Neural cell (in vitro differentiated cells): Measurements from ENCODE around the gene SLC4A5. TPM values are rescaled to one million over a fixed set of nuclear protein-coding genes. Genes with fewer than 3 reads are reported as not detected.

ENCODE experiments used
- H2AFZ ChIP-seq: fragments of 200-600, 300-800 bp; sonication (generic), shearing (Covaris generic); 2 replicates; pipeline ENCODE4 v1.6.0; 2014; ENCODE audit warnings: low read depth, mild to moderate bottlenecking, antibody characterized with exemption, low read length, moderate library complexity
- H3F3A ChIP-seq: fragments of 200-600 bp; shearing (Covaris generic); 2 replicates; pipeline ENCODE4 v1.6.1; 2016; ENCODE audit warnings: mild to moderate bottlenecking, moderate library complexity, mixed read lengths, antibody characterized with exemption, low read length; ENCODE audit not compliant: insufficient read depth, poor library complexity, severe bottlenecking
- H3K27ac ChIP-seq: fragments of 200-600, 300-800 bp; sonication (generic), shearing (Covaris generic); 2 replicates; pipeline ENCODE4 v1.5.1; 2014; ENCODE audit warnings: mild to moderate bottlenecking, low read length, moderate library complexity
- H3K27me3 ChIP-seq: fragments of 300-800, 200-600 bp; sonication (generic), shearing (Covaris generic); 2 replicates; pipeline ENCODE4 v1.6.0; 2014; ENCODE audit warnings: mild to moderate bottlenecking, low read depth, low read length, moderate library complexity; ENCODE audit not compliant: insufficient read depth
- H3K36me3 ChIP-seq: fragments of 300-800, 200-600 bp; sonication (generic), shearing (Covaris generic); 2 replicates; pipeline ENCODE4 v1.5.1; 2014; ENCODE audit warnings: mild to moderate bottlenecking, antibody characterized with exemption, low read length, moderate library complexity; ENCODE audit not compliant: insufficient read depth
- H3K4me2 ChIP-seq: fragments of 300-800, 200-600 bp; sonication (generic), shearing (Covaris generic); 2 replicates; pipeline ENCODE4 v1.6.0; 2014; ENCODE audit warnings: mild to moderate bottlenecking, low read length
- H3K4me3 ChIP-seq: fragments of 300-800, 200-600 bp; sonication (generic), shearing (Covaris generic); 2 replicates; pipeline ENCODE4 v1.5.1; 2014; ENCODE audit warnings: mild to moderate bottlenecking, low read length, moderate library complexity
- H3K79me2 ChIP-seq: fragments of 200-600 bp; shearing (Covaris generic); replicated peaks from 2 replicates; pipeline ENCODE4 v1.6.0; 2014; ENCODE audit warnings: mild to moderate bottlenecking, low read length, moderate library complexity; ENCODE audit not compliant: insufficient read depth
- H3K9ac ChIP-seq: fragments of 300-800, 200-600 bp; sonication (generic), shearing (Covaris generic); 2 replicates; pipeline ENCODE4 v1.6.1; 2016; ENCODE audit warnings: mild to moderate bottlenecking, low read length, mixed read lengths
- H3K9me2 ChIP-seq: fragments of 200-600 bp; shearing (Covaris generic); 2 replicates; pipeline ENCODE4 v1.6.1; 2016; ENCODE audit warnings: mild to moderate bottlenecking, low read length, mixed read lengths; ENCODE audit not compliant: insufficient read depth
- H3K9me3 ChIP-seq: fragments of 200-600, 300-800 bp; sonication (generic), shearing (Covaris generic); 2 replicates; pipeline ENCODE4 v1.6.1; 2016; ENCODE audit warnings: mild to moderate bottlenecking, mixed run types, low read length, moderate library complexity, mixed read lengths
- H4K20me1 ChIP-seq: fragments of 200-600 bp; shearing (Covaris generic); 2 replicates; pipeline ENCODE4 v1.6.1; 2016; ENCODE audit warnings: mild to moderate bottlenecking, mixed run types; ENCODE audit not compliant: insufficient read depth
- EP300 ChIP-seq: fragments of 450-650 bp; conservative IDR thresholded peaks from 2 replicates; pipeline ENCODE4 v1.6.1; 2014; ENCODE audit warnings: antibody characterized with exemption, mild to moderate bottlenecking, moderate library complexity; ENCODE audit not compliant: poor library complexity, severe bottlenecking
- EZH2 ChIP-seq: fragments of 200-600, 300-800 bp; shearing (Covaris generic), sonication (generic); IDR thresholded peaks from 2 replicates; pipeline ENCODE4 v1.6.1; 2014; ENCODE audit warnings: antibody characterized with exemption, low read length, borderline replicate concordance, mild to moderate bottlenecking; ENCODE audit not compliant: insufficient read depth, poor library complexity, severe bottlenecking
- MXI1 ChIP-seq: fragments of 450-650 bp; conservative IDR thresholded peaks from 2 replicates; pipeline ENCODE4 v1.6.1; 2014; ENCODE audit warnings: antibody characterized with exemption, mild to moderate bottlenecking; ENCODE audit not compliant: poor library complexity, severe bottlenecking
- POLR2AphosphoS5 ChIP-seq: IDR thresholded peaks from 2 replicates; pipeline ENCODE4 v1.6.1; 2012
- RAD21 ChIP-seq: fragments of 450-650 bp; conservative IDR thresholded peaks from 2 replicates; pipeline ENCODE4 v1.6.1; 2014; ENCODE audit warnings: antibody characterized with exemption, mild to moderate bottlenecking, moderate library complexity
- SMC3 ChIP-seq: fragments of 450-650 bp; conservative IDR thresholded peaks from 2 replicates; pipeline ENCODE4 v1.6.1; 2014; ENCODE audit warnings: antibody characterized with exemption, mild to moderate bottlenecking, moderate library complexity; ENCODE audit not compliant: poor library complexity
- TAF1 ChIP-seq: IDR thresholded peaks from 2 replicates; pipeline ENCODE4 v1.6.1; 2012; ENCODE audit warnings: low read depth
- polyA plus RNA-seq: library from polyadenylated mRNA; depleted of rRNA; stranded (reverse); fragments of >200 nt; gene quantifications from 2 replicates; pipeline ENCODE4 v1.2.3, GENCODE V29; 2014
- TF ChIP-seq, protein P1 (sequence below): IDR thresholded peaks from 2 replicates; pipeline ENCODE4 v1.6.1; 2012; ENCODE audit warnings: borderline replicate concordance
- TF ChIP-seq, protein P2 (sequence below): fragments of 450-650 bp; IDR thresholded peaks from 2 replicates; pipeline ENCODE4 v1.5.1; 2014; ENCODE audit warnings: antibody characterized with exemption, mild to moderate bottlenecking, moderate library complexity; ENCODE audit not compliant: poor library complexity, severe bottlenecking

The SLC4A5 gene
- polyA plus RNA-seq, 1 donor from 2014 or later = 3.9 TPM

DNA sequence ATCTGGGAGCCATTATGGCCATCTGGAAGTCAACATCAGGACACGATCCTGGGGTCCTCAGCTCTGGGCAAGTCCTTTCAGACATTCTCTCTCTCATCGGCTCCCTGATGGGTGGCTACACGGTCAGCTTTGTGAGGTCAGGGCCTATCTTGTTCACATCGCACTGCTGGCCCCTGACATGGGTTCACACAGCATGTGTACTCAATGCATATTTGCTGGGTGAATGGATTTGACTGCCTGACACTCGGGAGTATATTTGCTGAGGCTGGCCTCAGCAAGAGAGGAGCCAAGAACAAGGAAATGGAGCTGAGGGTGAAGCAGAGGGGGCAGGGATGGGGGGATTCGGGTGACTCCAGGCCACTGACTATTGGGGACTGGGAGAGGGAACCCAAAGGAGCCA lies 50.5 kb downstream of the SLC4A5 start:
- Histone ChIP-seq H3K79me2 (no peaks in the 10 kb centered on the region), H3K9me2 (no peaks in the 10 kb centered on the region), H3F3A (no peaks in the 10 kb centered on the region), H2AFZ (no peak overlapping the region), H3K9me3 (no peaks in the 10 kb centered on the region), H3K27ac (no peak overlapping the region), H3K36me3 (no peaks in the 10 kb centered on the region), H3K9ac (no peak overlapping the region), H3K27me3 (no peaks in the 10 kb centered on the region), H4K20me1 (no peaks in the 10 kb centered on the region), H3K4me3 (no peak overlapping the region), H3K4me2 (no peak overlapping the region)
- TF ChIP-seq, protein P1, sequence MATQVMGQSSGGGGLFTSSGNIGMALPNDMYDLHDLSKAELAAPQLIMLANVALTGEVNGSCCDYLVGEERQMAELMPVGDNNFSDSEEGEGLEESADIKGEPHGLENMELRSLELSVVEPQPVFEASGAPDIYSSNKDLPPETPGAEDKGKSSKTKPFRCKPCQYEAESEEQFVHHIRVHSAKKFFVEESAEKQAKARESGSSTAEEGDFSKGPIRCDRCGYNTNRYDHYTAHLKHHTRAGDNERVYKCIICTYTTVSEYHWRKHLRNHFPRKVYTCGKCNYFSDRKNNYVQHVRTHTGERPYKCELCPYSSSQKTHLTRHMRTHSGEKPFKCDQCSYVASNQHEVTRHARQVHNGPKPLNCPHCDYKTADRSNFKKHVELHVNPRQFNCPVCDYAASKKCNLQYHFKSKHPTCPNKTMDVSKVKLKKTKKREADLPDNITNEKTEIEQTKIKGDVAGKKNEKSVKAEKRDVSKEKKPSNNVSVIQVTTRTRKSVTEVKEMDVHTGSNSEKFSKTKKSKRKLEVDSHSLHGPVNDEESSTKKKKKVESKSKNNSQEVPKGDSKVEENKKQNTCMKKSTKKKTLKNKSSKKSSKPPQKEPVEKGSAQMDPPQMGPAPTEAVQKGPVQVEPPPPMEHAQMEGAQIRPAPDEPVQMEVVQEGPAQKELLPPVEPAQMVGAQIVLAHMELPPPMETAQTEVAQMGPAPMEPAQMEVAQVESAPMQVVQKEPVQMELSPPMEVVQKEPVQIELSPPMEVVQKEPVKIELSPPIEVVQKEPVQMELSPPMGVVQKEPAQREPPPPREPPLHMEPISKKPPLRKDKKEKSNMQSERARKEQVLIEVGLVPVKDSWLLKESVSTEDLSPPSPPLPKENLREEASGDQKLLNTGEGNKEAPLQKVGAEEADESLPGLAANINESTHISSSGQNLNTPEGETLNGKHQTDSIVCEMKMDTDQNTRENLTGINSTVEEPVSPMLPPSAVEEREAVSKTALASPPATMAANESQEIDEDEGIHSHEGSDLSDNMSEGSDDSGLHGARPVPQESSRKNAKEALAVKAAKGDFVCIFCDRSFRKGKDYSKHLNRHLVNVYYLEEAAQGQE = no peak
- TF ChIP-seq EZH2 = no peak
- no peak for TF ChIP-seq TAF1
- no peak for TF ChIP-seq POLR2AphosphoS5
- no peak for TF ChIP-seq SMC3

DNA sequence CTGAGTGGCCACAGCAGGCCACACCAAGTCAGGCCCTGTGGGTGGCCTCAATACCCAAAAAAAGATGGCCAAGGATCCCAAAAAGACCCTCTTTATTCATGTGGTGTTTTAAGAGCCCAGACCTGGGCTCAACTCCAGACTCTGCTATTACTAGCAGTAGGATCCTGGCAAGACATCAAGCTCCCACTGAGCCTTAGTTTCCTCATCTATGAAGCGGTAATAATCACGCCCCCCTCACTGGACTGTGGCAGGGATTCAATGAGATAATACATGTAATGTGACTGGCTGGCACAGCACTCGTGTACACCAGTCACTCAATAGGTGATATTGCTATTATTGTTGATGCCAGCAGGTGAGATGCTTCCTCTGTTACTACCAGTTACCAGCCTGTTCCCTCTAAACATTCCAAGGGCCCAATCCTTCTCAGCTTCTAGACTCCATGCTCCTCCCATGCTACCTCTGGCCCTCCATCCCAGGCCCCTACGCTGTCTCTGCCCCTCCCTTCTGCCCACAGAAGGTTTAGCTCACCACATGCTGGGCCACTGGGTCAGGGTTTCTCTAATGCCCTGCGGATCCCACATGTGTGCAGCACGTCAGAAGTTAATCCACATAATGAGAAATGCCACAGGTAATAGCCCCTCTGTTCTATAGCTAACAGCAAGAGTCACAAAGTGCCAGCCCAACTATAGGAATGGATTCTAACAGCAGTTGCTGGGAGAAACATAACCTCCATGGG lies 51.2 kb downstream of the SLC4A5 start:
- no peaks in the 10 kb centered on the region for H4K20me1 ChIP-seq
- no peaks in the 10 kb centered on the region for H3K9me3 ChIP-seq
- H3K4me2 ChIP-seq = no peak overlapping the region
- H2AFZ ChIP-seq = no peak overlapping the region
- H3K36me3 ChIP-seq = no peaks in the 10 kb centered on the region
- H3K27me3 ChIP-seq = no peaks in the 10 kb centered on the region
- no peaks in the 10 kb centered on the region for H3K9me2 ChIP-seq
- no peaks in the 10 kb centered on the region for H3K79me2 ChIP-seq
- H3K27ac ChIP-seq = no peak overlapping the region
- H3K4me3 ChIP-seq = no peak overlapping the region
- H3K9ac ChIP-seq = no peak overlapping the region
- TF ChIP-seq MXI1 (no peak), EZH2 (no peak), EP300 (no peak), POLR2AphosphoS5 (no peak), RAD21 (no peak), TAF1 (no peak), SMC3 (no peak)
- TF ChIP-seq, protein P2, sequence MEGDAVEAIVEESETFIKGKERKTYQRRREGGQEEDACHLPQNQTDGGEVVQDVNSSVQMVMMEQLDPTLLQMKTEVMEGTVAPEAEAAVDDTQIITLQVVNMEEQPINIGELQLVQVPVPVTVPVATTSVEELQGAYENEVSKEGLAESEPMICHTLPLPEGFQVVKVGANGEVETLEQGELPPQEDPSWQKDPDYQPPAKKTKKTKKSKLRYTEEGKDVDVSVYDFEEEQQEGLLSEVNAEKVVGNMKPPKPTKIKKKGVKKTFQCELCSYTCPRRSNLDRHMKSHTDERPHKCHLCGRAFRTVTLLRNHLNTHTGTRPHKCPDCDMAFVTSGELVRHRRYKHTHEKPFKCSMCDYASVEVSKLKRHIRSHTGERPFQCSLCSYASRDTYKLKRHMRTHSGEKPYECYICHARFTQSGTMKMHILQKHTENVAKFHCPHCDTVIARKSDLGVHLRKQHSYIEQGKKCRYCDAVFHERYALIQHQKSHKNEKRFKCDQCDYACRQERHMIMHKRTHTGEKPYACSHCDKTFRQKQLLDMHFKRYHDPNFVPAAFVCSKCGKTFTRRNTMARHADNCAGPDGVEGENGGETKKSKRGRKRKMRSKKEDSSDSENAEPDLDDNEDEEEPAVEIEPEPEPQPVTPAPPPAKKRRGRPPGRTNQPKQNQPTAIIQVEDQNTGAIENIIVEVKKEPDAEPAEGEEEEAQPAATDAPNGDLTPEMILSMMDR = no peak
- TF ChIP-seq, protein P1 = no peak
- H3F3A ChIP-seq = no peaks in the 10 kb centered on the region
